Gastrocnemius medialis (tissue), 4 donors: ENCODE measurements around the gene ATG7.

Source experiments
- POLR2A ChIP-seq, 2 donors: fragments of 450-650 bp; IDR thresholded peaks; one replicate each; pipeline ENCODE4 v1.6.1; 2017; ENCODE audit warnings: antibody characterized with exemption in 2 of 2, mild to moderate bottlenecking in 2 of 2, moderate library complexity in 2 of 2
- TF ChIP-seq, protein P1 (sequence below), 5 experiments: fragments of 450-650 bp in 3 of 5; fragments of 200-600 bp in 2 of 5; sonication (generic) in 2 of 5; IDR thresholded peaks in 4 of 5; conservative IDR thresholded peaks in 1 of 5; 1 replicate in 4 of 5; 2 replicates in 1 of 5; pipeline ENCODE4 v1.5.1; 2016 to 2019; ENCODE audit warnings: antibody characterized with exemption in 5 of 5, mild to moderate bottlenecking in 3 of 5, moderate library complexity in 3 of 5

- no peak for TF ChIP-seq POLR2A (IDR thresholded peaks at IDR 0.05)
- TF ChIP-seq, protein P1, sequence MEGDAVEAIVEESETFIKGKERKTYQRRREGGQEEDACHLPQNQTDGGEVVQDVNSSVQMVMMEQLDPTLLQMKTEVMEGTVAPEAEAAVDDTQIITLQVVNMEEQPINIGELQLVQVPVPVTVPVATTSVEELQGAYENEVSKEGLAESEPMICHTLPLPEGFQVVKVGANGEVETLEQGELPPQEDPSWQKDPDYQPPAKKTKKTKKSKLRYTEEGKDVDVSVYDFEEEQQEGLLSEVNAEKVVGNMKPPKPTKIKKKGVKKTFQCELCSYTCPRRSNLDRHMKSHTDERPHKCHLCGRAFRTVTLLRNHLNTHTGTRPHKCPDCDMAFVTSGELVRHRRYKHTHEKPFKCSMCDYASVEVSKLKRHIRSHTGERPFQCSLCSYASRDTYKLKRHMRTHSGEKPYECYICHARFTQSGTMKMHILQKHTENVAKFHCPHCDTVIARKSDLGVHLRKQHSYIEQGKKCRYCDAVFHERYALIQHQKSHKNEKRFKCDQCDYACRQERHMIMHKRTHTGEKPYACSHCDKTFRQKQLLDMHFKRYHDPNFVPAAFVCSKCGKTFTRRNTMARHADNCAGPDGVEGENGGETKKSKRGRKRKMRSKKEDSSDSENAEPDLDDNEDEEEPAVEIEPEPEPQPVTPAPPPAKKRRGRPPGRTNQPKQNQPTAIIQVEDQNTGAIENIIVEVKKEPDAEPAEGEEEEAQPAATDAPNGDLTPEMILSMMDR (IDR thresholded peaks at IDR 0.05 in 4 of 5, conservative IDR thresholded peaks at IDR 0.05 in 1 of 5), result no peak
Measured at GRCh38 chr3:11423868-11424267, 151.7 kb downstream of the ATG7 start.
